GM23338 (cell line): ENCODE measurements around the gene ENTHD1. TPM values are rescaled to one million over a fixed set of nuclear protein-coding genes. Genes with fewer than 3 reads are reported as not detected.

Source experiments
- ATAC-seq: fragments of 200-7000 bp; cut with Tn5 transposase; 3 replicates; pipeline ENCODE4 v1.9.1; 2020
- DNase-seq: peaks from one replicate; pipeline ENCODE4 v3.0.0-alpha.2; 2015; ENCODE audit warnings: low spot score
- H2AFZ ChIP-seq: fragments of 200-600 bp; sonication (generic); 2 replicates; pipeline ENCODE4 v1.8.0; 2016; ENCODE audit warnings: antibody characterized with exemption, mild to moderate bottlenecking, moderate library complexity
- H3F3A ChIP-seq: fragments of 200-600 bp; sonication (generic); replicated peaks from 2 replicates; pipeline ENCODE4 v1.8.0; 2017; ENCODE audit warnings: antibody characterized with exemption, mixed run types, low read depth
- H3K27ac ChIP-seq: fragments of 200-600 bp; sonication (generic); 2 replicates; pipeline ENCODE4 v1.6.1; 2016; ENCODE audit warnings: low read depth
- H3K27me3 ChIP-seq: fragments of 200-600 bp; sonication (generic); 2 replicates; pipeline ENCODE4 v1.8.0; 2016; ENCODE audit warnings: mild to moderate bottlenecking, mixed run types, moderate library complexity; ENCODE audit not compliant: insufficient read depth
- H3K36me3 ChIP-seq: fragments of 200-600 bp; sonication (generic); 2 replicates; pipeline ENCODE4 v1.8.0; 2016; ENCODE audit warnings: mild to moderate bottlenecking; ENCODE audit not compliant: insufficient read depth
- H3K4me1 ChIP-seq: fragments of 200-600 bp; sonication (generic); 2 replicates; pipeline ENCODE4 v1.8.0; 2016; ENCODE audit warnings: mild to moderate bottlenecking, moderate library complexity; ENCODE audit not compliant: insufficient read depth
- H3K4me2 ChIP-seq: fragments of 200-600 bp; sonication (generic); 2 replicates; pipeline ENCODE4 v1.7.1; 2017; ENCODE audit warnings: mixed run types
- H3K4me3 ChIP-seq: fragments of 200-600 bp; sonication (generic); 2 replicates; pipeline ENCODE4 v1.6.1; 2016; ENCODE audit warnings: mixed run types
- H3K79me2 ChIP-seq: fragments of 200-600 bp; sonication (generic); replicated peaks from 2 replicates; pipeline ENCODE4 v1.8.0; 2017; ENCODE audit warnings: mild to moderate bottlenecking; ENCODE audit not compliant: insufficient read depth
- H3K9me2 ChIP-seq: fragments of 200-600 bp; sonication (generic); 2 replicates; pipeline ENCODE4 v1.8.0; 2017; ENCODE audit not compliant: insufficient read depth
- H4K20me1 ChIP-seq: fragments of 200-600 bp; sonication (generic); replicated peaks from 2 replicates; pipeline ENCODE4 v1.8.0; 2017; ENCODE audit warnings: mild to moderate bottlenecking; ENCODE audit not compliant: insufficient read depth
- H3K27ac Mint-ChIP-seq: 2 replicates; pipeline ENCODE4 v1.8.0; 2020; ENCODE audit warnings: inconsistent platforms, mild to moderate bottlenecking, moderate library complexity, mixed read lengths
- H3K27me3 Mint-ChIP-seq: 3 replicates; pipeline ENCODE4 v1.8.0; 2022; ENCODE audit warnings: low read depth, mild to moderate bottlenecking, moderate library complexity, mixed read lengths, inconsistent platforms; ENCODE audit not compliant: insufficient read depth, poor library complexity
- H3K36me3 Mint-ChIP-seq: 3 replicates; pipeline ENCODE4 v1.8.0; 2021; ENCODE audit warnings: low read depth, mild to moderate bottlenecking, inconsistent platforms, moderate library complexity, mixed read lengths
- H3K4me1 Mint-ChIP-seq: 3 replicates; pipeline ENCODE4 v1.8.0; 2020; ENCODE audit warnings: mild to moderate bottlenecking, inconsistent platforms, mixed read lengths
- H3K4me3 Mint-ChIP-seq: 3 replicates; pipeline ENCODE4 v1.8.0; 2021; ENCODE audit warnings: moderate library complexity, mild to moderate bottlenecking, inconsistent platforms, mixed read lengths
- H3K9me3 Mint-ChIP-seq: 3 replicates; pipeline ENCODE4 v1.8.0; 2020; ENCODE audit warnings: moderate library complexity, mild to moderate bottlenecking, inconsistent platforms, mixed read lengths
- CREB1 ChIP-seq: fragments of 250-450 bp; sonication (Bioruptor Pico); IDR thresholded peaks from 2 replicates; pipeline ENCODE4 v1.5.0; 2020; ENCODE audit warnings: low read depth, mild to moderate bottlenecking, moderate library complexity
- CTCF ChIP-seq, 2 experiments: fragments of 200-600 bp in 1 of 2; sonication (generic) in 1 of 2; conservative IDR thresholded peaks; 2 replicates each; pipeline versions ENCODE4 v1.5.1 to v1.6.1; 2016 to 2017; ENCODE audit warnings: antibody characterized with exemption in 2 of 2, low read depth in 2 of 2, mild to moderate bottlenecking in 2 of 2, moderate library complexity in 1 of 2
- EZH2 ChIP-seq: fragments of 200-600 bp; sonication (generic); IDR thresholded peaks from one replicate; pipeline ENCODE4 v1.8.0; 2017; ENCODE audit warnings: antibody characterized with exemption, mild to moderate bottlenecking, low read depth; ENCODE audit not compliant: unreplicated experiment
- EZH2phosphoT487 ChIP-seq: fragments of 200-600 bp; sonication (generic); IDR thresholded peaks from one replicate; pipeline ENCODE4 v1.8.1; 2018; ENCODE audit warnings: antibody characterized with exemption; ENCODE audit not compliant: unreplicated experiment
- JUNB ChIP-seq: IDR thresholded peaks from one replicate; pipeline ENCODE4 v1.6.1; 2016; ENCODE audit warnings: antibody characterized with exemption; ENCODE audit not compliant: unreplicated experiment
- POLR2AphosphoS5 ChIP-seq: IDR thresholded peaks from 2 replicates; pipeline ENCODE4 v1.6.1; 2016; ENCODE audit warnings: antibody characterized with exemption, low read depth
- STAT1 ChIP-seq: IDR thresholded peaks from one replicate; pipeline ENCODE4 v1.6.1; 2016; ENCODE audit warnings: antibody characterized with exemption; ENCODE audit not compliant: unreplicated experiment
- ZNF331 ChIP-seq: fragments of 250-450 bp; sonication (Bioruptor Pico); IDR thresholded peaks from 2 replicates; pipeline ENCODE4 v1.5.0; 2020; ENCODE audit warnings: low read depth, mild to moderate bottlenecking, moderate library complexity
- polyA plus RNA-seq: library from polyadenylated mRNA; unstranded; fragments of >200 nt; fragmentation: Nextera tagmentation; extraction: Ambion mirVana; gene quantifications from 2 replicates; pipeline ENCODE4 v1.2.1, GENCODE V29; 2016
- total RNA-seq: library from RNA; depleted of rRNA; stranded (reverse); fragments of >200 nt; shearing (Covaris generic); gene quantifications from 2 replicates; pipeline ENCODE4 v1.2.3, GENCODE V29; 2014
- TF ChIP-seq, protein P1 (sequence below): IDR thresholded peaks from one replicate; pipeline ENCODE4 v1.6.1; 2018; ENCODE audit warnings: antibody characterized with exemption; ENCODE audit not compliant: unreplicated experiment
- TF ChIP-seq, protein P2 (sequence below): IDR thresholded peaks from 2 replicates; pipeline ENCODE4 v1.6.1; 2016; ENCODE audit warnings: antibody characterized with exemption

Gene ENTHD1
- total and polyA plus RNA-seq, 2 experiments from 2014 or later, result not detected

- H3K9me2 ChIP-seq, result no peaks in the 10 kb centered on the region
- Mint-ChIP-seq H3K4me3 (no peak overlapping the region), H3K4me1 (no peaks in the 10 kb centered on the region), H3K36me3 (no peaks in the 10 kb centered on the region), H3K27ac (no peak overlapping the region), H3K27me3 (peaks cover 7% of the 10 kb centered on the region), H3K9me3 (no peaks in the 10 kb centered on the region)
- H3K4me2 ChIP-seq, result no peak overlapping the region
- H3K27me3 ChIP-seq, result no peaks in the 10 kb centered on the region
- H3K79me2 ChIP-seq, result no peaks in the 10 kb centered on the region
- no peaks in the 10 kb centered on the region for H3F3A ChIP-seq
- no peak for TF ChIP-seq JUNB
- no peak for TF ChIP-seq CREB1 (CRISPR knock-in tag)
- TF ChIP-seq, protein P1, sequence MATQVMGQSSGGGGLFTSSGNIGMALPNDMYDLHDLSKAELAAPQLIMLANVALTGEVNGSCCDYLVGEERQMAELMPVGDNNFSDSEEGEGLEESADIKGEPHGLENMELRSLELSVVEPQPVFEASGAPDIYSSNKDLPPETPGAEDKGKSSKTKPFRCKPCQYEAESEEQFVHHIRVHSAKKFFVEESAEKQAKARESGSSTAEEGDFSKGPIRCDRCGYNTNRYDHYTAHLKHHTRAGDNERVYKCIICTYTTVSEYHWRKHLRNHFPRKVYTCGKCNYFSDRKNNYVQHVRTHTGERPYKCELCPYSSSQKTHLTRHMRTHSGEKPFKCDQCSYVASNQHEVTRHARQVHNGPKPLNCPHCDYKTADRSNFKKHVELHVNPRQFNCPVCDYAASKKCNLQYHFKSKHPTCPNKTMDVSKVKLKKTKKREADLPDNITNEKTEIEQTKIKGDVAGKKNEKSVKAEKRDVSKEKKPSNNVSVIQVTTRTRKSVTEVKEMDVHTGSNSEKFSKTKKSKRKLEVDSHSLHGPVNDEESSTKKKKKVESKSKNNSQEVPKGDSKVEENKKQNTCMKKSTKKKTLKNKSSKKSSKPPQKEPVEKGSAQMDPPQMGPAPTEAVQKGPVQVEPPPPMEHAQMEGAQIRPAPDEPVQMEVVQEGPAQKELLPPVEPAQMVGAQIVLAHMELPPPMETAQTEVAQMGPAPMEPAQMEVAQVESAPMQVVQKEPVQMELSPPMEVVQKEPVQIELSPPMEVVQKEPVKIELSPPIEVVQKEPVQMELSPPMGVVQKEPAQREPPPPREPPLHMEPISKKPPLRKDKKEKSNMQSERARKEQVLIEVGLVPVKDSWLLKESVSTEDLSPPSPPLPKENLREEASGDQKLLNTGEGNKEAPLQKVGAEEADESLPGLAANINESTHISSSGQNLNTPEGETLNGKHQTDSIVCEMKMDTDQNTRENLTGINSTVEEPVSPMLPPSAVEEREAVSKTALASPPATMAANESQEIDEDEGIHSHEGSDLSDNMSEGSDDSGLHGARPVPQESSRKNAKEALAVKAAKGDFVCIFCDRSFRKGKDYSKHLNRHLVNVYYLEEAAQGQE, result no peak
- no peak for TF ChIP-seq CTCF (conservative IDR thresholded peaks at IDR 0.05; ENCODE audit: low read depth in 2 of 2)
- no peak for TF ChIP-seq EZH2
- no peak for TF ChIP-seq ZNF331 (CRISPR knock-in tag)
- no peak for TF ChIP-seq STAT1
- TF ChIP-seq, protein P2, sequence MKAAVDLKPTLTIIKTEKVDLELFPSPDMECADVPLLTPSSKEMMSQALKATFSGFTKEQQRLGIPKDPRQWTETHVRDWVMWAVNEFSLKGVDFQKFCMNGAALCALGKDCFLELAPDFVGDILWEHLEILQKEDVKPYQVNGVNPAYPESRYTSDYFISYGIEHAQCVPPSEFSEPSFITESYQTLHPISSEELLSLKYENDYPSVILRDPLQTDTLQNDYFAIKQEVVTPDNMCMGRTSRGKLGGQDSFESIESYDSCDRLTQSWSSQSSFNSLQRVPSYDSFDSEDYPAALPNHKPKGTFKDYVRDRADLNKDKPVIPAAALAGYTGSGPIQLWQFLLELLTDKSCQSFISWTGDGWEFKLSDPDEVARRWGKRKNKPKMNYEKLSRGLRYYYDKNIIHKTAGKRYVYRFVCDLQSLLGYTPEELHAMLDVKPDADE, result no peak
- ATAC-seq, result peak; percentile 74
- no peak overlapping the region for H2AFZ ChIP-seq
- H3K4me3 ChIP-seq, result no peak overlapping the region
- no peaks in the 10 kb centered on the region for H3K4me1 ChIP-seq
- no peaks in the 10 kb centered on the region; the same call in 1 of the 2 replicates for H4K20me1 ChIP-seq
- H3K27ac ChIP-seq, result no peak overlapping the region
- H3K36me3 ChIP-seq, result no peaks in the 10 kb centered on the region
- peak; percentile 26 for DNase-seq
These were observed 77.6 kb downstream of the ENTHD1 start for GRCh38 chr22:39815932-39816331.

DNA sequence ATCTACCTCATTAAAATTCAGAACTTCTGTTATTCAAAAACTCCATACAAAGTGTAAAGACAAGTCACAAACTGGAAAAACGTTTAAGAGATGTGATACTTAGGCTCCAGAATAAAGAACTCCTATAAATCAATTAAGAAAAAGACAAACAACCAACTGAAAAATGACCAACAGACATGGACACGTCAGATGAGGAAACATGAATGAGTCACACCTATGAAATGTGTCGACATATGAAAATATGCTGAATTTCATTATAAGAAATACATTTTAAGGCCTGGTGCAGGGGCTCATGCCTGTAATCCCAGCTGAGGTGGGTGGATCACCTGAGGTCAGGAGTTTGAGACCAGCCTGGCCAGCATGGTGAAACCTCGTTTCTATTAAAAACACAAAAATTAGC is 78.7 kb downstream of the ENTHD1 start:
- no peak for DNase-seq
- no peak for ATAC-seq
- no peaks in the 10 kb centered on the region for H3K4me1 Mint-ChIP-seq
- no peak overlapping the region for H3K4me3 ChIP-seq
- H3K36me3 ChIP-seq, result no peaks in the 10 kb centered on the region
- H3K27me3 Mint-ChIP-seq, result peaks cover 7% of the 10 kb centered on the region
- no peaks in the 10 kb centered on the region for H3K27me3 ChIP-seq
- no peak overlapping the region for H3K27ac ChIP-seq
- H3K36me3 Mint-ChIP-seq, result no peaks in the 10 kb centered on the region
- H3F3A ChIP-seq, result no peaks in the 10 kb centered on the region
- H3K4me3 Mint-ChIP-seq, result no peak overlapping the region
- H3K27ac Mint-ChIP-seq, result no peak overlapping the region
- H3K4me2 ChIP-seq, result no peak overlapping the region
- no peaks in the 10 kb centered on the region; the same call in 1 of the 2 replicates for H4K20me1 ChIP-seq
- H3K79me2 ChIP-seq, result no peaks in the 10 kb centered on the region
- no peaks in the 10 kb centered on the region for H3K4me1 ChIP-seq
- TF ChIP-seq ZNF331 (CRISPR knock-in tag) (no peak), POLR2AphosphoS5 (no peak), EZH2phosphoT487 (no peak), STAT1 (no peak)
- TF ChIP-seq, protein P1, result no peak
- H2AFZ ChIP-seq, result no peak overlapping the region
- no peaks in the 10 kb centered on the region for H3K9me2 ChIP-seq
- H3K9me3 Mint-ChIP-seq, result no peaks in the 10 kb centered on the region
